Measurements from ENCODE around the gene GPRC6A. TPM values are rescaled to one million over a fixed set of nuclear protein-coding genes. Genes with fewer than 3 reads are reported as not detected.

Gene GPRC6A
- under 1 TPM in 1 of 2 donors, not detected in 1; 0.16 TPM for total RNA-seq
- not detected for polyA plus RNA-seq (ENCODE audit: insufficient read depth, low read depth, low replicate concordance)
- long read RNA-seq, donor 1: 0 reads
- long read RNA-seq, donor 2: 0 reads

- intact Hi-C loops (cut with DNase I; ENCODE audit: low total_unique reads): no loop called here
- WGBS, 2 donors: 77 to 78% methylated on average over 2 of the region's 2 CpGs
- Histone ChIP-seq H3K27ac (no peak within 1 kb of the TSS), H3K4me3 (no peak within 1 kb of the TSS), H3K4me1 (no peaks in the 10 kb centered on the region), H3K27me3 (no peaks in the 10 kb centered on the region), H3K36me3 (ENCODE audit: low read depth, missing control alignments) (no peaks in the 10 kb centered on the region), H3K9me3 (no peaks in the 10 kb centered on the region)
- TF ChIP-seq CTCF (IDR thresholded peaks at IDR 0.05) (no peak), POLR2A (IDR thresholded peaks at IDR 0.05) (no peak)
- no peak for DNase-seq
Observed at GRCh38 chr6:116828983-116829382, at the start of gene GPRC6A. Gene GPRC6A, minus strand, starts transcription at chr6:116829083. Its CDS starts 70 bp downstream, at chr6:116829013.

- no peak overlapping the region for H3K27ac ChIP-seq
- no peaks in the 10 kb centered on the region for H3K9me3 ChIP-seq
- H3K27me3 ChIP-seq: no peaks in the 10 kb centered on the region
- no peak for DNase-seq
- 12 to 13% methylated on average over 10 of the region's 10 CpGs for WGBS, 2 donors
- intact Hi-C loops (cut with DNase I; ENCODE audit: low total_unique reads): no loop called here
- TF ChIP-seq CTCF (IDR thresholded peaks at IDR 0.05): no peak
- TF ChIP-seq POLR2A (IDR thresholded peaks at IDR 0.05): no peak
- no peak overlapping the region for H3K4me3 ChIP-seq
- no peaks in the 10 kb centered on the region for H3K36me3 ChIP-seq (ENCODE audit: low read depth, missing control alignments)
- H3K4me1 ChIP-seq: no peaks in the 10 kb centered on the region
Observed at GRCh38 chr6:116877743-116878142, 48.9 kb upstream of the GPRC6A start.

DNA sequence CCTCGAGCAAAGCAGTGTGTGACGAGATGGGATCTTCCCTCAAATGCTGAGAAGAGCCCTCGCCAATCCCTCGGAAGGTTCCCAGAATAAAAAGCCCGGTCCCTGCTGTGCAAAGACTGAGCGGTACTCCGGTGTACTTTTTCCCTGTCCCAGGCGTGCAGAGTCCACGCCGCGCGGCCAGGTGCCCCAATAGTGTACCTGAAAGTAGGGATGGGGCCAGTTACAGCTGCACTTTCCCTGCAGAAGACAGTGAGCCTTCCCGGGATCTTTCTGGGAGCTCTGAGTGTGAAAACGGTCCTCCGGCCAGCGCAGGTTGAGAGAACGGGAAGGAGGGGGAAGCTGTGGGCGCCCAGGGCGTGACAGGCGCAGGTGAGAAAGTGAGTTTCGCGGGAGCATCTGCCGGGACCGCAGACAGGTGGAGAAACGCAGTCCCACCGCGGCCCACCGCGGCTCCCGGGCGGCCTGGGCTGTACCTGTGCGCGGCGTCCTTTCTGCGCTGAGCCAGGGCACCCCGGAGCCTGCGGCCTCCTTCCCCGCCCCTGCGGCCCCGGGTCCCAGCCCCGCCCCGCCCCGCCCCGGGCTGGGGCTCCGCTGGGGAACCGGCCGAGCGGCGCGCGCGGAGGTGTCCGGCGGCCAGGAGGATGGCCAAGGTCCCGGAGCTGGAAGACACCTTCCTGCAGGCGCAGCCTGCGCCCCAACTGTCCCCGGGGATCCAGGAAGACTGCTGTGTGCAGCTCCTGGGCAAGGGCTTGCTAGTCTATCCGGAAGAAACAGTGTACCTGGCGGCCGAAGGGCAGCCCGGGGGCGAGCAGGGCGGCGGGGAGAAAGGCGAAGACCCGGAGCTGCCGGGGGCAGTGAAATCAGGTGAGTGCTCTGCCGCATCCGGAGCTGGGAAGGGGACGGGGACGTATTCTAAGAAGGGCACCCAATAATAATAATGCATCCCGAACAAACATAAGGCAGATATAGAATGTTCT is 48.0 kb upstream of the GPRC6A start, which contains the start of gene RFX6:
TSS of gene RFX6 (plus strand) at position 608 of the 977 bp plus-strand sequence. CDS start at position 642, 34 bp downstream.
- intact Hi-C loops (cut with DNase I; ENCODE audit: low total_unique reads): no loop called here
- no peak within 1 kb of the TSS for H3K27ac ChIP-seq
- TF ChIP-seq POLR2A (IDR thresholded peaks at IDR 0.05): no peak
- TF ChIP-seq CTCF (IDR thresholded peaks at IDR 0.05): no peak
- H3K4me1 ChIP-seq: no peaks in the 10 kb centered on the region
- no peaks in the 10 kb centered on the region for H3K36me3 ChIP-seq (ENCODE audit: low read depth, missing control alignments)
- no peaks in the 10 kb centered on the region for H3K9me3 ChIP-seq
- WGBS, 2 donors: 1% methylated on average over 35 to 46 of the region's 73 CpGs
- H3K27me3 ChIP-seq: no peaks in the 10 kb centered on the region
- H3K4me3 ChIP-seq: peak within 1 kb of the TSS; percentile 30 to 34
- peak; percentile 14 for DNase-seq

DNA sequence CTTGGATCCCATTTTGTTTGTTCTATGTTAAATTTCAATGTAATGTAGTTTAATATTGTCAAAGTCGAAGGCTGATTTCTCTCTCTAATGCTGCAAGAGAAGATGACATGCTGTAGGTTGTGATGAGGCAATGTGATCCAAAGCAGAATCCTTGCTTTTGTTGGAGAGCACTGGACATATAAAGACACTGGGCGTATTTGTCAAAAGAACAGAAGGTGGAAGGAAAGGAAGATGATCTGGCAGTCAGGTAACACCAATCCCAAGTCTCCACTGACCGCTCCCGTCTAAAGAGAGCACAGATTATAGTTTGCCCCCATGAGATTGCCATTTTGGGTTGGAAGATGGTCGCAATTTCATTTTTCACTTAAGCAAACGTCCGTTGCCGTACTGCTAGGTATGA is 47.2 kb upstream of the GPRC6A start:
- intact Hi-C loops (cut with DNase I; ENCODE audit: low total_unique reads): no loop called here
- no peaks in the 10 kb centered on the region for H3K4me1 ChIP-seq
- DNase-seq: no peak
- 19 to 20% methylated on average over 8 of the region's 8 CpGs for WGBS, 2 donors
- no peaks in the 10 kb centered on the region for H3K9me3 ChIP-seq
- H3K36me3 ChIP-seq (ENCODE audit: low read depth, missing control alignments): no peaks in the 10 kb centered on the region
- H3K27ac ChIP-seq: no peak overlapping the region
- TF ChIP-seq POLR2A (IDR thresholded peaks at IDR 0.05): no peak
- no peak for TF ChIP-seq CTCF (IDR thresholded peaks at IDR 0.05)
- H3K27me3 ChIP-seq: no peaks in the 10 kb centered on the region
- H3K4me3 ChIP-seq: no peak overlapping the region
